Esophagus squamous epithelium (tissue), 4 donors: Measurements from ENCODE around the gene CDH6.

ENCODE experiments used
- POLR2A ChIP-seq, 4 donors: fragments of 450-650 bp; IDR thresholded peaks; one replicate each; pipeline ENCODE4 v1.6.1; 2017; ENCODE audit warnings: antibody characterized with exemption in 4 of 4, mild to moderate bottlenecking in 4 of 4, moderate library complexity in 3 of 4
- TF ChIP-seq, protein P1 (sequence below), 6 experiments: fragments of 450-650 bp in 4 of 6; fragments of 200-600 bp in 2 of 6; sonication (generic) in 2 of 6; IDR thresholded peaks; one replicate each; pipeline ENCODE4 v1.5.1; 2016 to 2019; ENCODE audit warnings: antibody characterized with exemption in 6 of 6, mild to moderate bottlenecking in 4 of 6, moderate library complexity in 4 of 6

GRCh38 chr5:31225118-31225517, 31.6 kb downstream of the CDH6 start:
- TF ChIP-seq, protein P1, sequence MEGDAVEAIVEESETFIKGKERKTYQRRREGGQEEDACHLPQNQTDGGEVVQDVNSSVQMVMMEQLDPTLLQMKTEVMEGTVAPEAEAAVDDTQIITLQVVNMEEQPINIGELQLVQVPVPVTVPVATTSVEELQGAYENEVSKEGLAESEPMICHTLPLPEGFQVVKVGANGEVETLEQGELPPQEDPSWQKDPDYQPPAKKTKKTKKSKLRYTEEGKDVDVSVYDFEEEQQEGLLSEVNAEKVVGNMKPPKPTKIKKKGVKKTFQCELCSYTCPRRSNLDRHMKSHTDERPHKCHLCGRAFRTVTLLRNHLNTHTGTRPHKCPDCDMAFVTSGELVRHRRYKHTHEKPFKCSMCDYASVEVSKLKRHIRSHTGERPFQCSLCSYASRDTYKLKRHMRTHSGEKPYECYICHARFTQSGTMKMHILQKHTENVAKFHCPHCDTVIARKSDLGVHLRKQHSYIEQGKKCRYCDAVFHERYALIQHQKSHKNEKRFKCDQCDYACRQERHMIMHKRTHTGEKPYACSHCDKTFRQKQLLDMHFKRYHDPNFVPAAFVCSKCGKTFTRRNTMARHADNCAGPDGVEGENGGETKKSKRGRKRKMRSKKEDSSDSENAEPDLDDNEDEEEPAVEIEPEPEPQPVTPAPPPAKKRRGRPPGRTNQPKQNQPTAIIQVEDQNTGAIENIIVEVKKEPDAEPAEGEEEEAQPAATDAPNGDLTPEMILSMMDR (IDR thresholded peaks at IDR 0.05): no peak
- no peak for TF ChIP-seq POLR2A (IDR thresholded peaks at IDR 0.05)
